RCC 7860 (cell line): ENCODE data around the gene FASTKD3.

Experiments used
- DNase-seq: peaks from one replicate; pipeline ENCODE4 v3.0.0-alpha.2; 2015; ENCODE audit warnings: low spot score
- FAIRE-seq: peaks from 2 replicates; lab custom pipeline; 2012; peaks lifted over from hg19 to GRCh38; lab: Jason Lieb, UNC

Gene FASTKD3

GRCh38 chr5:7881091-7881490 lies 12.3 kb upstream of the FASTKD3 start:
- no peak for DNase-seq

GRCh38 chr5:7878381-7878873 lies 9.6 kb upstream of the FASTKD3 start:
- FAIRE-seq: no peak
- DNase-seq: peak; percentile 53

More at GRCh38 chr5:7881091-7881490, 12.3 kb upstream of the FASTKD3 start:
- no peak for FAIRE-seq

GRCh38 chr5:7877851-7878250 lies 9.0 kb upstream of the FASTKD3 start:
- FAIRE-seq: peak; percentile 40
- DNase-seq: peak; percentile 52

- peak; percentile 94 for FAIRE-seq
- DNase-seq: peak; percentile 63
Observed at GRCh38 chr5:7876867-7877266, 8.0 kb upstream of the FASTKD3 start.

- FAIRE-seq: no peak
Observed at GRCh38 chr5:7875151-7875550, 6.3 kb upstream of the FASTKD3 start.

GRCh38 chr5:7874639-7875038 lies 5.8 kb upstream of the FASTKD3 start:
- no peak for DNase-seq
- FAIRE-seq: peak; percentile 36

More at GRCh38 chr5:7875151-7875550, 6.3 kb upstream of the FASTKD3 start:
- no peak for DNase-seq

- DNase-seq: no peak
- no peak for FAIRE-seq
Observed at GRCh38 chr5:7873216-7873615, 4.4 kb upstream of the FASTKD3 start.

- FAIRE-seq: peak; percentile 80
Observed at GRCh38 chr5:7872517-7873130, 3.8 kb upstream of the FASTKD3 start.

GRCh38 chr5:7871653-7872052 lies 2.8 kb upstream of the FASTKD3 start:
- FAIRE-seq (peak; percentile 52), DNase-seq (peak; percentile 27)

More at GRCh38 chr5:7872517-7873130, 3.8 kb upstream of the FASTKD3 start:
- peak; percentile 45 for DNase-seq

GRCh38 chr5:7869474-7870136 lies 774 bp upstream of the FASTKD3 start:
- DNase-seq (no peak), FAIRE-seq (no peak)

- FAIRE-seq (no peak), DNase-seq (peak; percentile 11)
Observed at GRCh38 chr5:7868427-7868772, 431 bp downstream of the FASTKD3 start.

GRCh38 chr5:7867260-7867659 lies 1.6 kb downstream of the FASTKD3 start:
- FAIRE-seq: no peak

GRCh38 chr5:7866196-7866595 lies 2.6 kb downstream of the FASTKD3 start:
- FAIRE-seq (no peak), DNase-seq (no peak)

More at GRCh38 chr5:7867260-7867659, 1.6 kb downstream of the FASTKD3 start:
- no peak for DNase-seq

GRCh38 chr5:7857926-7858632 lies 10.8 kb downstream of the FASTKD3 start:
- DNase-seq: no peak
- no peak for FAIRE-seq

GRCh38 chr5:7857361-7857760 lies 11.5 kb downstream of the FASTKD3 start:
- DNase-seq (no peak), FAIRE-seq (no peak)

- DNase-seq: peak; percentile 31
- FAIRE-seq: peak; percentile 68
Observed at GRCh38 chr5:7856855-7857254, 12.0 kb downstream of the FASTKD3 start.

GRCh38 chr5:7855611-7856010 lies 13.2 kb downstream of the FASTKD3 start:
- no peak for DNase-seq
- FAIRE-seq: no peak

- DNase-seq (no peak), FAIRE-seq (no peak)
Observed at GRCh38 chr5:7852988-7853387, 15.8 kb downstream of the FASTKD3 start.

- DNase-seq (no peak), FAIRE-seq (no peak)
Observed at GRCh38 chr5:7852542-7852941, 16.3 kb downstream of the FASTKD3 start.

- DNase-seq (no peak), FAIRE-seq (no peak)
Observed at GRCh38 chr5:7851617-7852289, 17.1 kb downstream of the FASTKD3 start.

GRCh38 chr5:7851240-7851592 lies 17.6 kb downstream of the FASTKD3 start:
- FAIRE-seq (no peak), DNase-seq (no peak)
